H9 (cell line): ENCODE data around the gene RXRB. TPM values are rescaled to one million over a fixed set of nuclear protein-coding genes. Genes with fewer than 3 reads are reported as not detected.

ENCODE experiments used
- DNase-seq: peaks from one replicate; pipeline ENCODE4 v3.0.0-alpha.2; 2017
- H2AFZ ChIP-seq: one replicate; pipeline ENCODE4 v1.6.1; 2013; ENCODE audit warnings: mild to moderate bottlenecking, low read length, control low read depth, moderate library complexity
- H2AK5ac ChIP-seq: 2 replicates; pipeline ENCODE4 v1.6.1; 2013; ENCODE audit warnings: low read length, control low read depth, mixed read lengths; ENCODE audit not compliant: insufficient read length
- H2BK120ac ChIP-seq: one replicate; pipeline ENCODE4 v1.6.1; 2013; ENCODE audit warnings: low read depth, mild to moderate bottlenecking, low read length, control low read depth, inconsistent platforms; ENCODE audit not compliant: poor library complexity, severe bottlenecking
- H2BK12ac ChIP-seq: 2 replicates; pipeline ENCODE4 v1.6.1; 2013; ENCODE audit warnings: low read length, control low read depth, mixed read lengths, low read depth; ENCODE audit not compliant: insufficient read length
- H2BK15ac ChIP-seq: 2 replicates; pipeline ENCODE4 v1.6.1; 2013; ENCODE audit warnings: low read depth, low read length, control low read depth
- H2BK20ac ChIP-seq: one replicate; pipeline ENCODE4 v1.6.1; 2013; ENCODE audit warnings: low read depth, mild to moderate bottlenecking, low read length, control low read depth, inconsistent platforms; ENCODE audit not compliant: poor library complexity, severe bottlenecking
- H2BK5ac ChIP-seq: 2 replicates; pipeline ENCODE4 v1.6.1; 2013; ENCODE audit warnings: low read length, control low read depth, mixed read lengths; ENCODE audit not compliant: insufficient read length
- H3K14ac ChIP-seq: 2 replicates; pipeline ENCODE4 v1.6.1; 2013; ENCODE audit warnings: low read length, control low read depth; ENCODE audit not compliant: insufficient read depth
- H3K18ac ChIP-seq: 2 replicates; pipeline ENCODE4 v1.6.1; 2013; ENCODE audit warnings: low read depth, mild to moderate bottlenecking, mixed read lengths, low read length, control low read depth; ENCODE audit not compliant: insufficient read length
- H3K23ac ChIP-seq: 2 replicates; pipeline ENCODE4 v1.6.1; 2013; ENCODE audit warnings: low read length, control low read depth, mixed read lengths, low read depth; ENCODE audit not compliant: insufficient read length
- H3K23me2 ChIP-seq: 2 replicates; pipeline ENCODE4 v1.6.1; 2013; ENCODE audit warnings: low read depth, mild to moderate bottlenecking, mixed read lengths, low read length, control low read depth; ENCODE audit not compliant: insufficient read length, poor library complexity, severe bottlenecking
- H3K27ac ChIP-seq: 2 replicates; pipeline ENCODE4 v1.5.1; 2013; ENCODE audit warnings: low read length, control low read depth, mixed read lengths, low read depth; ENCODE audit not compliant: insufficient read length
- H3K27me3 ChIP-seq: 2 replicates; pipeline ENCODE4 v1.6.1; 2013; ENCODE audit warnings: low read length, control low read depth, inconsistent platforms; ENCODE audit not compliant: insufficient read depth
- H3K4ac ChIP-seq: 2 replicates; pipeline ENCODE4 v1.6.1; 2013; ENCODE audit warnings: low read depth, mild to moderate bottlenecking, control low read depth, inconsistent platforms, low read length, moderate library complexity
- H3K4me1 ChIP-seq: 2 replicates; pipeline ENCODE4 v1.6.1; 2013; ENCODE audit warnings: low read length, control low read depth, inconsistent platforms; ENCODE audit not compliant: insufficient read depth
- H3K4me2 ChIP-seq: 2 replicates; pipeline ENCODE4 v1.6.1; 2013; ENCODE audit warnings: low read length, control low read depth, mixed read lengths; ENCODE audit not compliant: insufficient read length, insufficient read depth
- H3K56ac ChIP-seq: 2 replicates; pipeline ENCODE4 v1.6.1; 2013; ENCODE audit warnings: low read depth, mild to moderate bottlenecking, mixed read lengths, low read length, control low read depth; ENCODE audit not compliant: insufficient read length
- H3K79me1 ChIP-seq: 2 replicates; pipeline ENCODE4 v1.6.1; 2013; ENCODE audit warnings: low read depth, mild to moderate bottlenecking, moderate library complexity, low read length, control low read depth, inconsistent platforms; ENCODE audit not compliant: insufficient read depth, poor library complexity, severe bottlenecking
- H3K79me2 ChIP-seq: 2 replicates; pipeline ENCODE4 v1.6.1; 2013; ENCODE audit warnings: low read length, control low read depth, inconsistent platforms; ENCODE audit not compliant: insufficient read depth
- H3K9ac ChIP-seq: 2 replicates; pipeline ENCODE4 v1.6.1; 2013; ENCODE audit warnings: low read length, control low read depth, mixed read lengths; ENCODE audit not compliant: insufficient read length; ENCODE audit errors: extremely low read depth
- H3K9me3 ChIP-seq: one replicate; pipeline ENCODE4 v1.6.1; 2013; ENCODE audit warnings: low read depth, low read length, inconsistent platforms; ENCODE audit not compliant: control insufficient read depth
- H3T11ph ChIP-seq: one replicate; pipeline ENCODE4 v1.6.1; 2013; ENCODE audit warnings: mild to moderate bottlenecking, low read length, control low read depth, inconsistent platforms
- H4K20me1 ChIP-seq: one replicate; pipeline ENCODE4 v1.6.1; 2013; ENCODE audit not compliant: control insufficient read depth, insufficient read length, insufficient read depth
- H4K5ac ChIP-seq: 2 replicates; pipeline ENCODE4 v1.6.1; 2013; ENCODE audit warnings: low read depth, mild to moderate bottlenecking, mixed read lengths, low read length, control low read depth; ENCODE audit not compliant: insufficient read length
- H4K8ac ChIP-seq: replicated peaks from 2 replicates; pipeline ENCODE4 v1.6.1; 2013; ENCODE audit warnings: low read length, control low read depth, mixed read lengths, low read depth; ENCODE audit not compliant: insufficient read length
- H4K91ac ChIP-seq: 2 replicates; pipeline ENCODE4 v1.6.1; 2013; ENCODE audit warnings: low read depth, mild to moderate bottlenecking, moderate library complexity, mixed read lengths, low read length, control low read depth; ENCODE audit not compliant: insufficient read length
- H3K27ac Mint-ChIP-seq, 3 experiments: 2 replicates in 2 of 3; 3 replicates in 1 of 3; pipeline ENCODE4 v1.8.0; 2020 to 2021; ENCODE audit warnings: mixed read lengths in 3 of 3, mild to moderate bottlenecking in 1 of 3, moderate library complexity in 1 of 3
- H3K27me3 Mint-ChIP-seq: 2 replicates; pipeline ENCODE4 v1.8.0; 2021; ENCODE audit warnings: low read depth, mild to moderate bottlenecking, moderate library complexity, mixed read lengths
- H3K36me3 Mint-ChIP-seq, 3 experiments: 2 replicates in 2 of 3; 3 replicates in 1 of 3; pipeline ENCODE4 v1.8.0; 2020 to 2021; ENCODE audit warnings: low read depth in 3 of 3, mixed read lengths in 3 of 3; ENCODE audit not compliant: insufficient read depth in 1 of 3
- H3K4me1 Mint-ChIP-seq, 2 experiments: 2 replicates each; pipeline ENCODE4 v1.8.0; 2020; ENCODE audit warnings: mixed read lengths in 2 of 2
- H3K4me3 Mint-ChIP-seq, 2 experiments: 2 replicates in 1 of 2; 3 replicates in 1 of 2; pipeline ENCODE4 v1.8.0; 2020 to 2021; ENCODE audit warnings: mild to moderate bottlenecking in 2 of 2, mixed read lengths in 2 of 2, moderate library complexity in 1 of 2
- H3K9me3 Mint-ChIP-seq, 2 experiments: 2 replicates in 1 of 2; 3 replicates in 1 of 2; pipeline ENCODE4 v1.8.0; 2020; ENCODE audit warnings: mild to moderate bottlenecking in 2 of 2, mixed read lengths in 2 of 2, moderate library complexity in 1 of 2
- CTCF ChIP-seq: fragments of 200-600 bp; sonication (generic); conservative IDR thresholded peaks from 3 replicates; pipeline ENCODE4 v1.8.0; 2021; ENCODE audit warnings: antibody characterized with exemption, mild to moderate bottlenecking
- WGBS: extraction: QIAGEN DNeasy Blood & Tissue Kit; methylation state at CpG from one replicate; pipeline ENCODE4 v1.1.7; 2013; ENCODE audit warnings: missing lambda C conversion rate, low lambda C conversion rate, mixed read lengths; ENCODE audit not compliant: insufficient read length; ENCODE audit errors: extremely low coverage; 5-methylcytosine and 5-hydroxymethylcytosine counted together
- total RNA-seq: library from RNA; stranded (reverse); gene quantifications from 2 replicates; pipeline ENCODE4 v1.2.1, GENCODE V29; 2021

Gene RXRB
- total RNA-seq, 1 experiment from 2014 or later, result 14.8 TPM

GRCh38 chr6:33174784-33175183, 25.7 kb downstream of the RXRB start:
- no peak for DNase-seq
- no peaks in the 10 kb centered on the region for H3K23me2 ChIP-seq
- H2BK5ac ChIP-seq, result no peak overlapping the region
- no peak overlapping the region for H3K27ac ChIP-seq
- H3K79me1 ChIP-seq, result no peaks in the 10 kb centered on the region
- H2BK20ac ChIP-seq, result no peak overlapping the region
- H3K4me2 ChIP-seq, result no peak overlapping the region
- no peak overlapping the region for H2BK120ac ChIP-seq
- no peaks in the 10 kb centered on the region for H3K4me1 ChIP-seq
- no peaks in the 10 kb centered on the region for H3K79me2 ChIP-seq
- H3K23ac ChIP-seq, result no peak overlapping the region
- no peaks in the 10 kb centered on the region; a peak in 2 of 7 replicates for H3K36me3 Mint-ChIP-seq
- peaks cover 4 to 8% of the 10 kb centered on the region in 2 experiments for H3K4me1 Mint-ChIP-seq
- H2AFZ ChIP-seq, result no peak overlapping the region
- H3K9me3 Mint-ChIP-seq, result no peaks in the 10 kb centered on the region
- no peak overlapping the region for H2AK5ac ChIP-seq
- H3K27me3 ChIP-seq, result no peaks in the 10 kb centered on the region
- H3K56ac ChIP-seq, result no peak overlapping the region
- WGBS, result no CpG with 5 or more reads among the region's 4 CpGs
- H2BK12ac ChIP-seq, result no peak overlapping the region
- no peak overlapping the region for H2BK15ac ChIP-seq
- H4K91ac ChIP-seq, result no peak overlapping the region
- 0 out of 5 replicates have a peak overlapping the region, but pooled peaks of 1 of the 2 experiments have one; percentile 51 for H3K4me3 Mint-ChIP-seq
- no peak overlapping the region for H3K9ac ChIP-seq
- H3K4ac ChIP-seq, result no peak overlapping the region
- H4K8ac ChIP-seq, result no peak overlapping the region
- H3K27me3 Mint-ChIP-seq, result peaks cover 30% of the 10 kb centered on the region
- H4K5ac ChIP-seq, result no peak overlapping the region
- H3K14ac ChIP-seq, result no peak overlapping the region
- no peak overlapping the region for H3T11ph ChIP-seq
- no peaks in the 10 kb centered on the region for H4K20me1 ChIP-seq
- no peak overlapping the region for H3K18ac ChIP-seq
- no peak overlapping the region; a peak in 2 of 7 replicates for H3K27ac Mint-ChIP-seq
- no peak for TF ChIP-seq CTCF
- H3K9me3 ChIP-seq, result no peaks in the 10 kb centered on the region
